HTR-8/SVneo (cell line): ENCODE data around the gene KIAA1586.
"Not testable (repeated sequence)": the region's sequence is repeated elsewhere in the genome, so short reads cannot be mapped to it uniquely, and the experiment has no call there.

Experiments used
- DNase-seq: peaks from one replicate; pipeline ENCODE4 v3.0.0; 2011; ENCODE audit warnings: low spot score, mixed read lengths; ENCODE audit not compliant: insufficient read length
- FAIRE-seq: peaks from 2 replicates; lab custom pipeline; 2011; peaks lifted over from hg19 to GRCh38; lab: Jason Lieb, UNC

Gene KIAA1586

GRCh38 chr6:57046332-57047256 lies at the start of gene KIAA1586:
Gene KIAA1586, plus strand, starts transcription at chr6:57046693. Its CDS starts 63 bp downstream, at chr6:57046756.
- peak; percentile 88 for DNase-seq

GRCh38 chr6:56999049-56999448 lies 47.4 kb upstream of the KIAA1586 start:
- FAIRE-seq, result no peak
- no peak for DNase-seq

More at GRCh38 chr6:57046332-57047256, at the start of gene KIAA1586:
- peak; percentile 95 for FAIRE-seq

DNA sequence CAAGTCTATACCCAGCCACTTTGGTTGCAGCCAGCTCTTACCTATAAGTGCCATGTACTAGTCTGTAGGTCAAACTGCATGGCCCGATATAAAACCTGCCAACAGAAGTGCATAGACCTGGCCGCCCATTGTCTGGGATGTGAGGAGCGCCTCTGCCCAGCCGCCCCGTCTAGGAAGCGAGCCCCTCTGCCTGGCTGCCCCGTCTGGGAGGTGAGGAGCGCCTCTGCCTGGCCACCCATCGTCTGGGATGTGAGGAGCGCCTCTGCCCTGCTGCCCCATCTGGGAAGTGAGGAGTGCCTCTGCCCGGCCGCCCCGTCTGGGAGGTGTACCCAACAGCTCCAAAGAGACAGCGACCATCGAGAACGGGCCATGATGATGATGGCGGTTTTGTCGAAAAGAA lies 46.7 kb upstream of the KIAA1586 start:
- not testable (repeated sequence) for DNase-seq, FAIRE-seq

DNA sequence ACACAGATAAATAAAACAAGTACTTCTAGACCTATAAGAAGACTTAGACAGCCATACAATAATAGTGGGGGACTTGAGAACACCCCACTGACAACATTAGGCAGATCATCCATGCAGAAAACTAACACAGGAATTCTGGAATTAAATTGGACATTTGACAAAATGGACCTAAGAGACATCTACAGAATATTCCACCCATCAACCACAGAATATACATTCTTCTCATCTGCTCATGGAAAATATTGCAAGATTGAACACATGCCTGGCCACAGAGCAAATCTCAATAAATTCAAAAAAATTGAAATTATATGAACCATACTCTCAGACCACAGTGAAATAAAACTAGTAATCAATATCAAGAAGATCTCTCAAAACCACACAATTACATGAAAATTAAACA lies 44.3 kb upstream of the KIAA1586 start:
- FAIRE-seq (no peak), DNase-seq (no peak)

DNA sequence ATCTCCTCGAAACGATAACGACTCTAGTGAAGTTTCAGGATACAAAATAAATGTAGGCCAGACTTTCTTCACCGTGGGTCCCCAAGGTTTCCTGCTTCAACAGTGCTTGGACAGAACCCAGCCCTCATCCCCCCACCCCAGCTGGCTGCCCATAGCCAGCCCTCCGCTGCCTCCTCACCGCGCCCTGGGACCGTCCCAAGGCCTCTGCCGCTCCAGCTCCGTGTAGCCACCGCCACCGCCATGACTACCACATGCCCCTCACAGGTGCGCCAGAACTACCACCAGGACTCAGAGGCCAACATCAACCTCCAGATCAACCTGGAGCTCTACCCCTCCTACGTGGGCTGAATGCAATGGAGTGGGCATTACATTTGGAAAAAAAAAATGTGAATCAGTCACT lies 42.2 kb upstream of the KIAA1586 start:
- DNase-seq, result no peak
- peak; percentile 59 for FAIRE-seq

- DNase-seq (no peak), FAIRE-seq (no peak)
These were observed 40.4 kb upstream of the KIAA1586 start for GRCh38 chr6:57006101-57006500.

DNA sequence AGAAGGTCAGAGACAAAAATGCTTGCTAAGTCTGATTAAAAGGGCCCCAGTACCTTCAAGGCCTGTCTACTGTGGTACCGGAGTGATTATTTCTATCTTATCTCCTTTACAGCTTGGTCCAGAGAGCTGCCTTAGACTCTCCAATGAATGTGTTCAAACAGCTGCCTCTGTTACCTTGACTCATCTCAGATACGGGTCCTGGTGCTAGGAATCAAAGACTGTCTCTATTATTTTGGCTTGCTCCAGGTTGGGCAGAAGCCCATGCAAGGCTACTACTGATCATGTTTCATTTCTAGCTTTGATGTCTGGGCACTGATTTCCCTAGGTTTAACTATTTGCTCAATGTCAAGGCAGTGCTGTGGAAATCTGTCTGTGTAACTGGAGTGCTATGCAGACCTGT lies 38.4 kb upstream of the KIAA1586 start:
- not testable (repeated sequence) for DNase-seq, FAIRE-seq

DNA sequence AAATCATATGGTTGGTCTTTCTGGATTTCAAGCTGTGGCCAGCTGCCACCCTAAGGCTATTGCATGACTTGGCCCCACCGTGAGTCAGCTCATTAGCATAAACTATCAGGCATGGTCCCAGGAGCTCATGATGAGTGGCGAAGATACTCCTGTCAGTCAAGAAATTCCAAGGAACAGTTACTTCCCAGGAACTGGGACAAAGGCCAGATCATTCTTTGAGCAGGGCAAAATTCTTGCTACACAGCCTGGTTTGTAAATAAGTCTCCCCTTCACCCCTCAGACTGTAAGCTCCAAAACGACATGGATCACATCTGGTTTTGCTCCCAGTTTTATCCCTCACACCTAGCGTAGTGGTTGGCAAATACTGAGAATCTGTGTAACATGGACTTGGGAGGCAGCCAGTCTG lies 33.0 kb upstream of the KIAA1586 start:
- FAIRE-seq, result peak; percentile 98
- DNase-seq, result peak; percentile 72

DNA sequence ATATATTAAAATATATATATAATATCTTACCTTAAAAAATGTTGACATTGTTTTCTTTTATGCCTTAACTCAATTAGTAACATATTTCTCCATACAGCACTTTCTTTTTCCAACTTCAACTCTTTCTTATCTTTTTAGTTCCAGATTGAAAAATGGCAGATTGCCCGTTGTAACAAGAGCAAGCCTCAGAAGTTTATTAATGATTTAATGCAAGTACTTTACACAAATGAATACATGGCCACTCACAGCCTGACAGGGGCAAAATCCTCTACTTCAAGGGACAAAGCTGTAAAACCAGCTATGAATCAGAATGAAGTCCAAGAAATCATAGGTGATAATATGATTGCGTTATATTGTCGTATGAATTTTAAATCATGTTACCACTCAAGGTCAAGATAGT lies 29.4 kb upstream of the KIAA1586 start:
- DNase-seq, result no peak
- no peak for FAIRE-seq

- no peak for FAIRE-seq
- no peak for DNase-seq
These were observed 28.7 kb upstream of the KIAA1586 start for GRCh38 chr6:57017841-57018240.

GRCh38 chr6:57019434-57019833 lies 27.1 kb upstream of the KIAA1586 start:
- FAIRE-seq (no peak), DNase-seq (no peak)

- FAIRE-seq (peak; percentile 68), DNase-seq (peak; percentile 69)
These were observed 25.3 kb upstream of the KIAA1586 start for GRCh38 chr6:57021086-57021720.

- no peak for FAIRE-seq
These were observed 22.2 kb upstream of the KIAA1586 start for GRCh38 chr6:57024321-57024720.

GRCh38 chr6:57024775-57025174 lies 21.7 kb upstream of the KIAA1586 start:
- DNase-seq, result no peak
- no peak for FAIRE-seq

More at GRCh38 chr6:57024321-57024720, 22.2 kb upstream of the KIAA1586 start:
- no peak for DNase-seq

DNA sequence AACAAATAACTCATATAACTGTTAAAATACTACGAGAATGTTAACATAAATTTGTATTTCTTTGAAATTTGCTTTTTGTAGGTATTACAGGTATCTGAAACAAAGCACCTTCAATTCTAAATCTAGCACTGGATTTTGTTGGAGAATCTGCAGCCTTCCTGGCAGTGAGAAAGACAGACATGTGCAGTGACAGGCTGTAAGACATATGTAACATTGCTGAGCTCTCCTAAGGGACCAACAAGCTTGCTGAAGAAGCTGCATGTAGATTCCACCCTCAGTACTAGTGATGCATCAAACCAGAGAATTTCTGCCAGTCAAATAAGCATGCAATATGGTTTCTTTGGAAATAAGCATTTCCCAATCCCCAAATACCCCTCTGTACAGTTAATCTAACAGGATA lies 20.5 kb upstream of the KIAA1586 start:
- DNase-seq (no peak), FAIRE-seq (no peak)

GRCh38 chr6:57027301-57027700 lies 19.2 kb upstream of the KIAA1586 start:
- FAIRE-seq (no peak), DNase-seq (no peak)

DNA sequence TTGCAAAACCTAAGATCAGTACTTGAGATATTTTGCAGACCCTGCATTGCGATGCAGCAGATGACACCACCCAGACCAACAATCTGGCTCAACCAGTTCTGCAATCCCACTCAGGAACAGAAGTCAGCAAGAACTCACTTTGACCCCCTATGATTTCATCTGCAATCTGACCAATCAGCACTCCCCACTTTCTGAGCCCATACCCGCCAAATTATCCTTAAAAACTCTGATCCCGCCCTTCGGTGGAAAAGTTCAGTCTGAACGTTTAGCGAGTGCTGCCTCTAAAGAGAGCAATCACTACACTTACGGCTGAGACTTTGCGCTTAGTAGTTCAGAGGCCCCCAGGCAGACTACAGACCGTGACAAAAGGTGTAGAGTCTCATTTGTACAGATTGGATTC lies 17.3 kb upstream of the KIAA1586 start:
- DNase-seq (no peak), FAIRE-seq (no peak)

- no peak for DNase-seq
- FAIRE-seq, result no peak
These were observed 13.3 kb upstream of the KIAA1586 start for GRCh38 chr6:57033228-57033627.

GRCh38 chr6:57035549-57035948 lies 10.9 kb upstream of the KIAA1586 start:
- no peak for FAIRE-seq
- no peak for DNase-seq

- FAIRE-seq, result no peak
- no peak for DNase-seq
These were observed 7.6 kb upstream of the KIAA1586 start for GRCh38 chr6:57038906-57039305.

GRCh38 chr6:57040011-57040410 lies 6.5 kb upstream of the KIAA1586 start:
- no peak for DNase-seq
- no peak for FAIRE-seq
